Measurements from ENCODE around the gene INO80E. TPM values are rescaled to one million over a fixed set of nuclear protein-coding genes. Genes with fewer than 3 reads are reported as not detected.
"Not testable (repeated sequence)": the region's sequence is repeated elsewhere in the genome, so short reads cannot be mapped to it uniquely, and the experiment has no call there.

The INO80E gene
- total RNA-seq, 1 donor from 2014 or later, result 22.6 TPM

- no peak for FAIRE-seq
- no peaks in the 10 kb centered on the region for H3K36me3 ChIP-seq (ENCODE audit: control insufficient read depth, insufficient read depth, low read length)
- TF ChIP-seq CTCF (IDR thresholded peaks at IDR 0.05; ENCODE audit: insufficient read depth, low read length, severe bottlenecking), result no peak
- peaks cover 33% of the 10 kb centered on the region for H3K27me3 ChIP-seq (ENCODE audit: control insufficient read depth, insufficient read depth, low read length)
- H3K4me3 ChIP-seq (ENCODE audit: low read depth, low read length), result no peak overlapping the region
- no peak for DNase-seq (ENCODE audit: low read depth)
Observed at GRCh38 chr16:30033270-30033669, 37.2 kb downstream of the INO80E start.

- no peak for TF ChIP-seq CTCF (IDR thresholded peaks at IDR 0.05; ENCODE audit: insufficient read depth, low read length, severe bottlenecking)
- H3K27me3 ChIP-seq (ENCODE audit: control insufficient read depth, insufficient read depth, low read length), result peaks cover 2% of the 10 kb centered on the region
- H3K36me3 ChIP-seq (ENCODE audit: control insufficient read depth, insufficient read depth, low read length), result no peaks in the 10 kb centered on the region
- DNase-seq (ENCODE audit: low read depth) (no peak), FAIRE-seq (no peak)
- H3K4me3 ChIP-seq (ENCODE audit: low read depth, low read length), result no peak overlapping the region
Observed at GRCh38 chr16:30040221-30040620, 44.2 kb downstream of the INO80E start.

GRCh38 chr16:30040690-30041089 lies 44.6 kb downstream of the INO80E start:
- H3K27me3 ChIP-seq (ENCODE audit: control insufficient read depth, insufficient read depth, low read length); FAIRE-seq; DNase-seq (ENCODE audit: low read depth); H3K36me3 ChIP-seq (ENCODE audit: control insufficient read depth, insufficient read depth, low read length); H3K4me3 ChIP-seq (ENCODE audit: low read depth, low read length): not testable (repeated sequence)

- peak; percentile 31 for TF ChIP-seq CTCF (IDR thresholded peaks at IDR 0.05; ENCODE audit: insufficient read depth, low read length, severe bottlenecking)
- H3K27me3 ChIP-seq (ENCODE audit: control insufficient read depth, insufficient read depth, low read length), result no peaks in the 10 kb centered on the region
- H3K4me3 ChIP-seq (ENCODE audit: low read depth, low read length), result no peak overlapping the region
- no peaks in the 10 kb centered on the region for H3K36me3 ChIP-seq (ENCODE audit: control insufficient read depth, insufficient read depth, low read length)
- peak; percentile 39 for DNase-seq (ENCODE audit: low read depth)
- FAIRE-seq, result no peak
Observed at GRCh38 chr16:30041841-30042240, 45.8 kb downstream of the INO80E start.

GRCh38 chr16:30046178-30046577 lies 50.1 kb downstream of the INO80E start:
- no peak for FAIRE-seq
- no peak for TF ChIP-seq CTCF (IDR thresholded peaks at IDR 0.05; ENCODE audit: insufficient read depth, low read length, severe bottlenecking)
- peak; percentile 39 for DNase-seq (ENCODE audit: low read depth)

GRCh38 chr16:30046588-30046987 lies 50.5 kb downstream of the INO80E start:
- FAIRE-seq (no peak), DNase-seq (ENCODE audit: low read depth) (no peak)
- no peak for TF ChIP-seq CTCF (IDR thresholded peaks at IDR 0.05; ENCODE audit: insufficient read depth, low read length, severe bottlenecking)
- no peak overlapping the region for H3K4me3 ChIP-seq (ENCODE audit: low read depth, low read length)
- no peaks in the 10 kb centered on the region for H3K36me3 ChIP-seq (ENCODE audit: control insufficient read depth, insufficient read depth, low read length)
- no peaks in the 10 kb centered on the region for H3K27me3 ChIP-seq (ENCODE audit: control insufficient read depth, insufficient read depth, low read length)

More at GRCh38 chr16:30046178-30046577, 50.1 kb downstream of the INO80E start:
- Histone ChIP-seq H3K4me3 (ENCODE audit: low read depth, low read length) (no peak overlapping the region), H3K27me3 (ENCODE audit: control insufficient read depth, insufficient read depth, low read length) (no peaks in the 10 kb centered on the region), H3K36me3 (ENCODE audit: control insufficient read depth, insufficient read depth, low read length) (no peaks in the 10 kb centered on the region)
